HG03521 (cell line): ENCODE data around the gene SPRR1A.

Source experiments
- ATAC-seq: cut with Tn5 transposase; IDR thresholded peaks from one replicate; pipeline ENCODE4 v1.9.1; 2021; ENCODE audit warnings: mild to moderate bottlenecking, moderate library complexity; ENCODE audit not compliant: unreplicated experiment

The SPRR1A gene

GRCh38 chr1:153025797-153026196 lies 41.9 kb downstream of the SPRR1A start:
- ATAC-seq = no peak

- no peak for ATAC-seq
Measured at GRCh38 chr1:153028766-153029165, 44.9 kb downstream of the SPRR1A start.

GRCh38 chr1:153030895-153031294 lies 47.0 kb downstream of the SPRR1A start, which contains the start of gene SPRR1B:
TSS of gene SPRR1B (plus strand) at chr1:153031203. CDS start at chr1:153032346, 1,143 bp downstream.
- ATAC-seq = no peak

GRCh38 chr1:153032073-153032472 lies 48.2 kb downstream of the SPRR1A start:
- no peak for ATAC-seq

GRCh38 chr1:153032677-153033308 lies 48.9 kb downstream of the SPRR1A start:
- no peak for ATAC-seq

- no peak for ATAC-seq
Measured at GRCh38 chr1:153035211-153035610, 51.3 kb downstream of the SPRR1A start.
